ENCODE measurements around the gene SYNGR2.
A peak's percentile ranks its signal among the peaks of the same experiment; 100 is the strongest.
"Not testable (repeated sequence)": the region's sequence is repeated elsewhere in the genome, so short reads cannot be mapped to it uniquely, and the experiment has no call there.

SYNGR2 gene

GRCh38 chr17:78130437-78131101, 37.8 kb upstream of the SYNGR2 start, which contains the start of gene TMC8:
TSS of gene TMC8 (plus strand) at chr17:78130771. CDS start at chr17:78131589, 818 bp downstream.
- DNase-seq = peak in 1 of 2 donors; percentile 66

DNA sequence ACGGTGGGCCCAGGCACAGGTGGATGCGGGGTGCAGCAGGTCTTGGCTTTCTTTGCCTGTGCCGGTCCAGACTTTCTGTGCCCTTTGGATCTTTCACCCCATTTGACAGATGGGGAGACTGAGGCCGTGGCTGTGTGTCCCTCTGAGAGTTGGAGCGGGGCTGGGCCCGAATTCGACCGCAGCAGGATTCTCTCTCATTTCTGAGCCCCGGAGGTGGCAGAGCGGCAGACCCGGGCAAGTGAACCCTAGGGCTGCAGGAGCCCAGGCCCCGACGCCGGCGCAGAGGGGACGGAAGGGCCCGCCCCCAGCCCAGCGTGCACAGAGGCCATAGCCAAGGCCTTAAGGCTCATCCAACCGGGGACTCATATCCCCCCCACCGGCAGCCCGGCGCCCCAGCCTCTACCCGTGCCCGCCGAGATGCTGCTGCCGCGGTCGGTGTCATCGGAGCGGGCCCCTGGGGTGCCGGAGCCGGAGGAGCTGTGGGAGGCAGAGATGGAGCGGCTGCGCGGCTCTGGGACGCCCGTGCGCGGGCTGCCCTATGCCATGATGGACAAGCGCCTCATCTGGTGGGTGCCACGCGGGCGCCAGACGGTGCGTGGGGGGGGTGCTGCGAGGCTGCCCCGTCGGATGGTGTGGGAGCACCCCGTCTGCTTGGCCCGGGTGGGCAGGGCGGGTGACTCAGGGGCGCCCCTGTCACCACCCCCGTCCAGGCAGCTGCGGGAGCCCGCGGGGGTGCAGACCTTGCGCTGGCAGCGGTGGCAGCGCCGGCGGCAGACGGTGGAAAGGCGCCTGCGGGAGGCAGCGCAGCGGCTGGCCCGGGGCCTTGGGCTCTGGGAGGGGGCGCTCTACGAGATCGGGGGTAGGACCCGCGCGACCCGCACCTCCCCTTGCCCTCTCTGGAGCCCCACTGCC, 37.0 kb upstream of the SYNGR2 start:
- DNase-seq = peak; percentile 54 to 80

DNA sequence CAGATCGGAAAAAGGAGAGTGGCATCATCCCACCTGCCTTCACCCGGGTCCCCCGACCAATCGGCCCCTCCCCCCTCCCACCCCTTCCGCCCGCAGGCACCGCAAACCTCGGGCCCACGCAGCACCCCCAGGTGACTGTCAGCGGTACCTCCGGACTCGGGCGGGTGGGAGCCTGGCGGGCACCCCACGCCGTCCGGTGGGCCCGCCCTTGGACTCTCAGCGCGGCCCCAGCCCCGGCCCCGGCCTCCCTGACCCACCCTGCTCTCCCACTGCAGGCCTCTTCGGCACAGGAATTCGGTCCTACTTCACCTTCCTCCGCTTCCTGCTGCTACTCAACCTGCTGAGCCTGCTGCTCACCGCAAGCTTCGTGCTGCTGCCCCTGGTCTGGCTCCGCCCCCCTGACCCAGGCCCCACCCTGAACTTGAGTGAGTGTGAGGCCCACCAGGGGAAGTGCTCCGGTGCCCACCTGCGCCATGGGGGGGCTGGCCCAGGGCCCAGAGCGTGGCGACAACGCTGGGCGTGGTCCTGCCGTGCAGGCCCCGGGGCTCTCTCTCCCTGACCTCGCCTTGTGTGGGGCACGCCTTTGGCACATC, 36.2 kb upstream of the SYNGR2 start:
- peak; percentile 58 to 81 for DNase-seq

DNA sequence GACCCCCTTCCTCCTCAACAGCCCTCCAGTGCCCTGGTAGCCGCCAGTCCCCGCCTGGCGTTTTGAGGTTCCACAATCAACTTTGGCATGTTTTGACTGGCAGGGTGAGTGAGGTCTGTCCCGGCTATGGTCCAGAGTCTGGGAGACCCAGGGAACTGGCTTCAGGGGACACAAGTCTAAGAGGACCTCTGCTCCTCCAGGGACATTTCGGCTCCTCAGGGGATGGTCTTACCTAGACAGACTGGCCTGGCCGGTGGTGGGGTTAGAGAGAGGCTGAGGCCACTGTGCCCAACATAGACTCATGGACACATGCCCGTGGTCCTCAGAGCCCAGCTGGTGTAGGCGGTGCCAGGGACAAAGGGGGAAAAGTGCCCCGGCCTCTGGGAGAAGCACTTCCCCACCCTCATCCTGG, 35.6 kb upstream of the SYNGR2 start:
- no peak for DNase-seq

GRCh38 chr17:78133179-78133951, 35.0 kb upstream of the SYNGR2 start:
- DNase-seq = no peak

GRCh38 chr17:78133971-78134898, 34.1 kb upstream of the SYNGR2 start:
- peak; percentile 76 for DNase-seq

DNA sequence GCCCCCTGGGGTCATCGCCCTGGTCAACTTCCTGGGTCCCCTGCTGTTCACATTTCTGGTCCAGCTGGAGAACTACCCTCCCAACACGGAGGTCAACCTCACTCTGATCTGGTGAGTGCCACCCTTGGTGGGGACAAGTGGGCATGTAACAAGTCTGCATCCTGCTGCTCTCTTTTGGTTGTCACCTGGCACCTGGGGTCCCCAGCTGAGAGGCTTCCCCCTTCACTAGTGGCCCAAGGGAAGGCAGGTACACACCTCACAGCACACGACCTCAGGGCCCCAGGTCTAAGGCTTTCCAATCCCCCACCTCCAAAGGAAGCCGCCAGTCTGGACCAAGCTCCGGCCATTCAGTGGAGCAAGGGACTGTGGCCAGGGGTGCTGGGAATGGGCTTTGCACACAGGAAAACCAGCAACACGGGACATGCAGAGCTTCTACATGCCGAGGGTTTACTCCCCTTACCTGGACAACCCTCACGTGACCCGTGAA, 33.4 kb upstream of the SYNGR2 start:
- DNase-seq = no peak

- DNase-seq = no peak
Measured at GRCh38 chr17:78135858-78136500, 32.4 kb upstream of the SYNGR2 start.

- no peak for DNase-seq
Measured at GRCh38 chr17:78137392-78138203, 30.8 kb upstream of the SYNGR2 start.

GRCh38 chr17:78138204-78139060, 29.9 kb upstream of the SYNGR2 start:
- no peak for DNase-seq

DNA sequence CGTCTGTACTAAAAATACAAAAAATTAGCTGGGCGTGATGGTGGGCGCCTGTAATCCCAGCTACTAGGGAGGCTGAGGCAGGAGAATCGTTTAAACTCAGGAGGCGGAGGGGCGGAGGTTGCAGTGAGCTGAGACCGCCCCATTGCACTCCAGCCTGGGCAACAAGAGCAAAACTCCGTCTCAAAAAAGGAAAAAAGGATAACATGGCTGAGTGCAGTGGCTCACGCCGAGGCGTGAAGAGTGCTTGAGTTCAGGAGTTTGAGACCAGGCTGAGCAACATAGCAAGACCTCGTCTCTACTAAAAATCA, 28.6 kb upstream of the SYNGR2 start:
- not testable (repeated sequence) for DNase-seq

DNA sequence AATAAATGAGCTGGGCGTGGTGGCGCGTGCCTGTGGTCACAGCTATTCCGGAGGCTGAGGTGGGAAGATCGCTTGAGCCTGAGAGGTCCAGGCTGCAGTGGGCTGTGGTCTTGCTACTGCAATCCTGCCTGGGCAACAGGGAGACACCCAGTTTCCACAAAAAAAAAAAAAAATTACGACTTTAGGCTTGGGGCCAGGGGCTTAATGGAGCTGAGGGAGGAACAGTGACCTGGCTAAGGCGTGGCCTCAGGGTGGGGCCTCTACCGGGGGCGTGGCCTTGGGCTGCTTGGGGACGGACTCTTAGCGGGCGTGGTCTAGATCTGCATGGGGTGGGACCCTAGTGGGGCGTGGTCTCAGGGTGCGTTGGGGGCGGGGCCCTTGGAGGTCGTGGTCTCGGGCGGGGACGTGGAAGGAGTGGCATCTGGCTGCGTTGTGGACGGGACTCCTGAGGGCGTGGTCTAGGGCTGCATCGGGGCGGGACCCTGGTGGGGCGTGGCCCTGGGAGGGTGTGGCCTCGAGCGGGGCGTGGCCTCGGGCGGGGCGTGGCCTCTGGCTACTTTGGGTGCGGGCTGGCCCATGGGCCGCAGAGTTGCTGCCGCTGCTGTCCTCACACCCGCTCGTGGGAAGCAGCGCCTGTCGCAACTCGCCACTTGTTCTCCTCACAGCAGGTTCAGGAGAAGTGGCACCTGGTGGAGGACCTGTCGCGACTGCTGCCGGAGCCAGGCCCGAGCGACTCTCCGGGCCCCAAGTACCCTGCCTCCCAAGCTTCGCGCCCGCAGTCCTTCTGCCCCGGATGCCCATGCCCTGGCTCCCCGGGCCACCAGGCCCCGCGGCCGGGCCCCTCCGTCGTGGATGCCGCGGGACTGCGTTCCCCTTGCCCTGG, 28.0 kb upstream of the SYNGR2 start:
- DNase-seq = peak; percentile 91 to 92

- no peak for DNase-seq
Measured at GRCh38 chr17:78141437-78142118, 26.8 kb upstream of the SYNGR2 start.

DNA sequence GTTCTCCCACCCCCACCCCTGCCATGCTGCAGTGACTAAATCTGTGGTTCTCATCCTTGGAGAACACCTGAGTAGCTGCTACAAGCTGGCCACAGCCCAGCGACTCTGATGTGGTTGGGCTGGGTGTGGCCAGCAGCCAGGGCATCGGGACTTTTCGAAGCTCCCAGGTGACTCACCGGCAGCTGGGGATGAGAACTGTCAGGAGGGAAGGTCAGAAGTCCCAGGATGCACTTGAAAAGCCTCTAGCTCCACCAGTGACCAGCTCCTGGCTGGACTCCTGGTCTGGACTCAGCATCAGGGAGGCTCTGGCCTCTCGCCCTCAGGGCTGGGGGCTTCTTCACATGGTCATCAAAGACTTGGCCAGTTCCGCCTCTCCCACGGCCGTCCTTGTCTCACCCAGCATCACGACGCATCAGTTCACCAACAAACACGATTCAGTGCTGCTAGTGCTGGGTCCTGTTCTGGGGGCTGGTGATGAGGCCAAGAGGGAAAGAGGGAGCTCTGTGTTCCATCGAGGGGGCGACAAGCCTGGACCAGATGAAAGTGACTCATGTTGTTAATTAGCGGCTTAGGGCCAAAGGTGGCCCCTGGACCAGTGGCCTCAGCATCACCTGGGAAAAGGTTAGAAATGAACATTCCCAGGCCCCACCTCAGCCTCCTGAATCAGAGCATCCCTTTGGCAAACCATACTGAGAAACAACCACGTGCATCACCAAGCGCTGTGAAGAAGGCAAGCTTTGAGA, 26.1 kb upstream of the SYNGR2 start:
- no peak for DNase-seq

GRCh38 chr17:78143214-78144146, 24.9 kb upstream of the SYNGR2 start:
- DNase-seq = no peak
